ENCODE results near the gene C12orf43. TPM values are rescaled to one million over a fixed set of nuclear protein-coding genes. Genes with fewer than 3 reads are reported as not detected.

The C12orf43 gene, protein sequence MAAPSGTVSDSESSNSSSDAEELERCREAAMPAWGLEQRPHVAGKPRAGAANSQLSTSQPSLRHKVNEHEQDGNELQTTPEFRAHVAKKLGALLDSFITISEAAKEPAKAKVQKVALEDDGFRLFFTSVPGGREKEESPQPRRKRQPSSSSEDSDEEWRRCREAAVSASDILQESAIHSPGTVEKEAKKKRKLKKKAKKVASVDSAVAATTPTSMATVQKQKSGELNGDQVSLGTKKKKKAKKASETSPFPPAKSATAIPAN
- 18.9 and 20.5 TPM in 2 replicates for total RNA-seq
- total RNA-seq (2013): 13.2 TPM
- polyA plus RNA-seq: 6.7 and 7.2 TPM in 2 replicates
- 9.9 and 20.0 TPM in 2 replicates for polyA minus RNA-seq

DNA sequence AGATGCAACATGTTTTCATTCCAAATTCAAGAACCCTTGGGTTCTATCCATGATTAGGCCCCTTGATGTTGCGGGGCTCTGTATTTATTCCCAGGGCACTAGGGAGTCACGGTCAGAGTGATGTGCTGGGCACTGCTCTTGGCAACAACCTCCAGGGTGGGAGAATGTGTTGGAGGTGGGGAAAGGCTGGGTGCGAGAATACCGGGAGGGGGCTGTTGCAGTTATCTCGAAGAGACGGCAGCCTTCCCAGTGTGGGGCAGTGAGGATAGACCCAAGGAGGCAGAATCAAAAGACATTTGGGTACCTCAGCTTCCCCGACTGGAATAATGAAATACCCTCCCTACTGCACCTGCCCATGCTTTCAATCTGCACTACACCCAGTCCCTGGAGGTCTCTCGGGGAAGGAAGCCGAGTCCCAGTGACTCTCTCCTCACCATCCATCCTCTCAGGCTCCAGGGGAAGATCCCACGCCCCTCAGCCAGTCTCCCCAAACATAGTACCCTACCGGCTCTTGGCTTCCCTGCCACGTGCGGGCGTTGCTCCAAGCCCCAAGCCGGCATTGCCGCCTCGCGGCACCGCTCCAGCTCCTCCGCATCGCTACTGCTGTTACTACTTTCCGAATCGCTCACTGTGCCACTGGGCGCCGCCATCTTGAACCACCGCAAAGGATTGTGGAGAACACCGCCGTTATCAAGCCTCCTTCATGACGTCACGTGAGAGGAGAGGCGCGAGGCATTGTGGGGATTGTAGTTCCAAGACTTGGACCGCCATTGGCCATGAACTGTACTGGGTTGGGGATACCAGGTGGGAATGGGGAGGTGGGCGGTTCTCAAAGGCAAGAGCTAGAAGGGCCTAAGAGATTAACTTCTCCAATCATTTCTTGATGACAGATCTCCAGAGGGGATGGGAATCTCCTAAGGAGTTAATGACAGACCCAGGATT lies at the start of gene C12orf43:
Gene C12orf43 (minus strand): TSS at position 663 of the 942 bp plus-strand sequence. CDS start 13 bp downstream, at position 650.
- whole genome bisulfite sequencing (ENCODE audit: insufficient coverage): 2% methylated on average over 28 of the region's 34 CpGs
- Histone ChIP-seq H4K20me1 (ENCODE audit: control insufficient read depth, insufficient read depth, low read length, poor library complexity, severe bottlenecking) (no peaks in the 10 kb centered on the region), H3K27ac (ENCODE audit: low read length in 2 of 2) (peak within 1 kb of the TSS; percentile 61 to 74), H3K9me3 (ENCODE audit: control extremely low read depth in 1 of 3, control insufficient read depth in 2 of 3, insufficient read depth in 1 of 3, low read length in 2 of 3) (peaks cover 0 to 1% (median 0%) of the 10 kb centered on the region in 3 donors), H3K79me2 (ENCODE audit: control insufficient read depth, insufficient read depth, low read length) (peaks cover 33% of the 10 kb centered on the region), H3K4me3 (ENCODE audit: control extremely low read depth in 1 of 5, extremely low read depth in 1 of 5, insufficient read depth in 1 of 5, low read depth in 2 of 5, low read length in 4 of 5) (peak within 1 kb of the TSS; percentile 86 to 100 (median 96)), H3K4me1 (ENCODE audit: control insufficient read depth in 2 of 2, insufficient read depth in 2 of 2, low read length in 2 of 2) (peaks cover 4 to 7% of the 10 kb centered on the region in 2 donors), H3K27me3 (replicated peaks in 1 of 4; ENCODE audit: control extremely low read depth in 1 of 4, control insufficient read depth in 3 of 4, insufficient read depth in 4 of 4, low read length in 3 of 4) (no peaks in the 10 kb centered on the region), H3K4me2 (replicated peaks; ENCODE audit: low read depth, low read length, poor library complexity, severe bottlenecking) (peak within 1 kb of the TSS; percentile 89), H3K36me3 (replicated peaks in 1 of 2; ENCODE audit: control extremely low read depth in 1 of 2, control insufficient read depth in 1 of 2, extremely low read depth in 1 of 2, insufficient read depth in 2 of 2, low read length in 1 of 2) (peaks cover 0 to 9% of the 10 kb centered on the region in 2 experiments), H2AFZ (ENCODE audit: insufficient read depth, low read depth, low read length, poor library complexity, severe bottlenecking) (peak within 1 kb of the TSS; percentile 93), H3K9ac (ENCODE audit: low read length) (peak within 1 kb of the TSS; percentile 85)
- DNase-seq (peak; percentile 92), ATAC-seq (ENCODE audit: low read depth) (peak; percentile 99)
- no peaks in the 10 kb centered on the region for H3K9me3 Mint-ChIP-seq (ENCODE audit: insufficient read depth)
- peaks cover 14% of the 10 kb centered on the region for H3K4me1 Mint-ChIP-seq
- no peaks in the 10 kb centered on the region for H3K27me3 Mint-ChIP-seq
- no peak for TF ChIP-seq EZH2 (IDR thresholded peaks at IDR 0.05; ENCODE audit: borderline replicate concordance, insufficient read depth, low read depth, low read length, poor library complexity, severe bottlenecking)
- TF ChIP-seq, protein P1, sequence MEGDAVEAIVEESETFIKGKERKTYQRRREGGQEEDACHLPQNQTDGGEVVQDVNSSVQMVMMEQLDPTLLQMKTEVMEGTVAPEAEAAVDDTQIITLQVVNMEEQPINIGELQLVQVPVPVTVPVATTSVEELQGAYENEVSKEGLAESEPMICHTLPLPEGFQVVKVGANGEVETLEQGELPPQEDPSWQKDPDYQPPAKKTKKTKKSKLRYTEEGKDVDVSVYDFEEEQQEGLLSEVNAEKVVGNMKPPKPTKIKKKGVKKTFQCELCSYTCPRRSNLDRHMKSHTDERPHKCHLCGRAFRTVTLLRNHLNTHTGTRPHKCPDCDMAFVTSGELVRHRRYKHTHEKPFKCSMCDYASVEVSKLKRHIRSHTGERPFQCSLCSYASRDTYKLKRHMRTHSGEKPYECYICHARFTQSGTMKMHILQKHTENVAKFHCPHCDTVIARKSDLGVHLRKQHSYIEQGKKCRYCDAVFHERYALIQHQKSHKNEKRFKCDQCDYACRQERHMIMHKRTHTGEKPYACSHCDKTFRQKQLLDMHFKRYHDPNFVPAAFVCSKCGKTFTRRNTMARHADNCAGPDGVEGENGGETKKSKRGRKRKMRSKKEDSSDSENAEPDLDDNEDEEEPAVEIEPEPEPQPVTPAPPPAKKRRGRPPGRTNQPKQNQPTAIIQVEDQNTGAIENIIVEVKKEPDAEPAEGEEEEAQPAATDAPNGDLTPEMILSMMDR (IDR thresholded peaks at IDR 0.05): no peak
- H3K27ac Mint-ChIP-seq: peak within 1 kb of the TSS; percentile 84
- POLR2A ChIA-PET: interaction anchor here (0.7 kb wide), 1 partner anchor 265 kb away, joined by 3 read pairs; no protein-coding TSS in a partner anchor
- intact Hi-C loops (cut with micrococcal nuclease): loop anchor here (1.0 to 5.0 kb wide), 4 partner anchors 23 to 329 kb away; partner anchors contain the start of genes MLEC, OASL and SPPL3
- CTCF ChIA-PET: interaction anchor here (1.0 to 1.3 kb wide), 2 partner anchors 35 to 44 kb away, joined by 3 to 5 read pairs; no protein-coding TSS in a partner anchor
- H3K4me3 Mint-ChIP-seq: peak within 1 kb of the TSS; percentile 96
